Measurements from ENCODE around the gene PADI2.

GRCh38 chr1:17047924-17048323, 71.3 kb downstream of the PADI2 start:
- TF ChIP-seq POLR2AphosphoS5 (IDR thresholded peaks at IDR 0.05) (no peak), CTCF (IDR thresholded peaks at IDR 0.05) (no peak), EP300 (IDR thresholded peaks at IDR 0.05) (no peak), POLR2A (IDR thresholded peaks at IDR 0.05) (no peak)
